H1 (cell line): Measurements from ENCODE around the gene TENT5A. TPM values are rescaled to one million over a fixed set of nuclear protein-coding genes. Genes with fewer than 3 reads are reported as not detected.

Source experiments
- CTCF ChIA-PET: fragments of 300-600 bp; sonication (Branson Sonifier 250); formaldehyde crosslinking; loops from one replicate; lab custom pipeline; 2021; ENCODE audit not compliant: partially characterized antibody; lab: Charles Lee
- POLR2A ChIA-PET: fragments of 300-600 bp; sonication (Branson Sonifier 250); formaldehyde crosslinking; loops from one replicate; lab custom pipeline; 2021; ENCODE audit warnings: inconsistent platforms; ENCODE audit not compliant: partially characterized antibody; lab: Charles Lee
- DNase-seq, 2 experiments: peaks; one replicate each; pipeline versions ENCODE4 v3.0.0 to v3.0.0-alpha.2; 2010 to 2022; ENCODE audit warnings: low spot score in 2 of 2, low read depth in 1 of 2, mixed read lengths in 1 of 2
- FAIRE-seq: peaks from 2 replicates; lab custom pipeline; 2011; peaks lifted over from hg19 to GRCh38; lab: Jason Lieb, UNC
- H2AFZ ChIP-seq: 2 replicates; pipeline ENCODE4 v1.8.1; 2012; ENCODE audit warnings: low read length, inconsistent platforms
- H2AK5ac ChIP-seq: 2 replicates; pipeline ENCODE4 v1.6.1; 2013; ENCODE audit warnings: low read depth, low read length
- H2BK120ac ChIP-seq: replicated peaks from 2 replicates; pipeline ENCODE3; 2013; ENCODE audit warnings: low read depth, low read length, inconsistent platforms
- H2BK12ac ChIP-seq: 2 replicates; pipeline ENCODE4 v1.6.1; 2013; ENCODE audit warnings: low read depth, low read length
- H2BK15ac ChIP-seq: 2 replicates; pipeline ENCODE4 v1.6.1; 2013; ENCODE audit warnings: low read length
- H2BK20ac ChIP-seq: 2 replicates; pipeline ENCODE4 v1.6.1; 2013; ENCODE audit warnings: low read length
- H2BK5ac ChIP-seq: 2 replicates; pipeline ENCODE4 v1.6.1; 2013; ENCODE audit warnings: low read depth, low read length
- H3K14ac ChIP-seq: 2 replicates; pipeline ENCODE4 v1.6.1; 2013; ENCODE audit warnings: inconsistent platforms; ENCODE audit not compliant: insufficient read length
- H3K18ac ChIP-seq: 2 replicates; pipeline ENCODE4 v1.6.1; 2013; ENCODE audit warnings: low read length; ENCODE audit errors: extremely low read depth
- H3K23ac ChIP-seq: 2 replicates; pipeline ENCODE4 v1.6.1; 2013; ENCODE audit warnings: inconsistent platforms; ENCODE audit not compliant: insufficient read length
- H3K23me2 ChIP-seq: 2 replicates; pipeline ENCODE4 v1.6.1; 2013; ENCODE audit warnings: low read depth, low read length
- H3K27ac ChIP-seq: 2 replicates; pipeline ENCODE4 v1.6.1; 2011; ENCODE audit warnings: low read depth, low read length, inconsistent platforms
- H3K27me3 ChIP-seq, 4 experiments: replicated peaks in 1 of 4; 1 replicate in 1 of 4; 2 replicates in 3 of 4; pipeline versions ENCODE4 v1.6.1 to v1.8.1; 2011 to 2013; ENCODE audit warnings: low read length in 3 of 4, mild to moderate bottlenecking in 3 of 4, inconsistent platforms in 2 of 4, mixed read lengths in 2 of 4, moderate library complexity in 1 of 4; ENCODE audit not compliant: control insufficient read depth in 3 of 4, insufficient read depth in 3 of 4; ENCODE audit errors: extremely low read depth in 1 of 4
- H3K36me3 ChIP-seq, 4 experiments: 2 replicates each; pipeline versions ENCODE4 v1.6.1 to v1.8.1; 2011 to 2013; ENCODE audit warnings: mild to moderate bottlenecking in 4 of 4, low read length in 3 of 4, moderate library complexity in 2 of 4, control low read depth in 1 of 4, inconsistent platforms in 1 of 4; ENCODE audit not compliant: insufficient read depth in 4 of 4, control insufficient read depth in 2 of 4
- H3K4ac ChIP-seq: replicated peaks from 2 replicates; pipeline ENCODE3; 2013; ENCODE audit warnings: low read length, low read depth, mixed read lengths, inconsistent platforms; ENCODE audit not compliant: insufficient read length
- H3K4me1 ChIP-seq, 4 experiments: replicated peaks in 1 of 4; 1 replicate in 1 of 4; 2 replicates in 3 of 4; pipeline versions ENCODE4 v1.6.1 to v1.8.1; 2011 to 2013; ENCODE audit warnings: low read length in 3 of 4, inconsistent platforms in 2 of 4, mixed read lengths in 1 of 4; ENCODE audit not compliant: insufficient read depth in 4 of 4, control insufficient read depth in 3 of 4
- H3K4me2 ChIP-seq, 2 experiments: 2 replicates each; pipeline versions ENCODE4 v1.6.1 to v1.8.1; 2011 to 2013; ENCODE audit warnings: low read depth in 2 of 2, low read length in 2 of 2, control low read depth in 1 of 2, inconsistent platforms in 1 of 2, mild to moderate bottlenecking in 1 of 2; ENCODE audit not compliant: insufficient read depth in 1 of 2
- H3K4me3 ChIP-seq, 4 experiments: fragments of 200-600, 300-600 bp in 1 of 4; sonication (generic), shearing (Covaris generic), sonication (Bioruptor Twin) in 1 of 4; 2 replicates each; pipeline versions ENCODE4 v1.5.1 to v1.8.1; 2011 to 2016; ENCODE audit warnings: low read length in 4 of 4, low read depth in 3 of 4, control low read depth in 2 of 4, inconsistent platforms in 2 of 4, mild to moderate bottlenecking in 2 of 4, mixed read lengths in 1 of 4, moderate library complexity in 1 of 4; ENCODE audit not compliant: insufficient read depth in 2 of 4; ENCODE audit errors: extremely low read depth in 1 of 4
- H3K56ac ChIP-seq: replicated peaks from 2 replicates; pipeline ENCODE3; 2013; ENCODE audit warnings: low read depth, mild to moderate bottlenecking, mixed read lengths, low read length, inconsistent platforms; ENCODE audit not compliant: insufficient read length
- H3K79me1 ChIP-seq: 2 replicates; pipeline ENCODE4 v1.6.1; 2013; ENCODE audit warnings: low read depth, low read length, control low read depth
- H3K79me2 ChIP-seq, 2 experiments: 2 replicates each; pipeline versions ENCODE4 v1.6.1 to v1.8.1; 2012 to 2013; ENCODE audit warnings: low read length in 2 of 2, mild to moderate bottlenecking in 2 of 2, inconsistent platforms in 1 of 2; ENCODE audit not compliant: insufficient read depth in 2 of 2, control insufficient read depth in 1 of 2
- H3K9ac ChIP-seq, 4 experiments: replicated peaks in 1 of 4; 1 replicate in 1 of 4; 2 replicates in 3 of 4; pipeline versions ENCODE4 v1.6.1 to v1.8.1; 2011 to 2013; ENCODE audit warnings: low read depth in 3 of 4, low read length in 3 of 4, control low read depth in 2 of 4, mild to moderate bottlenecking in 2 of 4, moderate library complexity in 2 of 4, inconsistent platforms in 1 of 4; ENCODE audit errors: extremely low read depth in 1 of 4
- H3K9me3 ChIP-seq, 2 experiments: 2 replicates each; pipeline versions ENCODE4 v1.6.1 to v1.8.1; 2012 to 2013; ENCODE audit warnings: mild to moderate bottlenecking in 2 of 2, moderate library complexity in 2 of 2, control low read depth in 1 of 2, inconsistent platforms in 1 of 2, low read depth in 1 of 2, low read length in 1 of 2, mixed read lengths in 1 of 2; ENCODE audit not compliant: insufficient read depth in 2 of 2
- H4K20me1 ChIP-seq, 2 experiments: replicated peaks in 1 of 2; 2 replicates each; pipeline versions ENCODE3 to v1.8.1; 2011 to 2013; ENCODE audit warnings: inconsistent platforms in 2 of 2, low read length in 2 of 2, mild to moderate bottlenecking in 1 of 2; ENCODE audit not compliant: insufficient read depth in 2 of 2, control insufficient read depth in 1 of 2
- H4K5ac ChIP-seq: 2 replicates; pipeline ENCODE4 v1.6.1; 2013; ENCODE audit warnings: low read length, low read depth, mixed read lengths, inconsistent platforms; ENCODE audit not compliant: insufficient read length
- H4K8ac ChIP-seq: 2 replicates; pipeline ENCODE4 v1.8.0; 2013; ENCODE audit warnings: mild to moderate bottlenecking, moderate library complexity, low read length, inconsistent platforms; ENCODE audit not compliant: insufficient read depth; ENCODE audit errors: extremely low read depth
- H4K91ac ChIP-seq: replicated peaks from 2 replicates; pipeline ENCODE3; 2013; ENCODE audit warnings: low read length, mixed read lengths, inconsistent platforms; ENCODE audit not compliant: insufficient read length
- EZH2 ChIP-seq: fragments of 200-600 bp; sonication (generic); IDR thresholded peaks from 2 replicates; pipeline ENCODE4 v1.7.1; 2012; ENCODE audit warnings: low read depth, mild to moderate bottlenecking, moderate library complexity, low read length, inconsistent platforms; ENCODE audit not compliant: severe bottlenecking
- GTF2F1 ChIP-seq: IDR thresholded peaks from 2 replicates; pipeline ENCODE4 v1.6.1; 2012; ENCODE audit warnings: low read depth, low read length, improper control_type of control experiment, borderline replicate concordance
- HDAC2 ChIP-seq, 2 experiments: fragments of 300-600 bp in 1 of 2; sonication (generic) in 1 of 2; IDR thresholded peaks; 2 replicates each; pipeline ENCODE4 v1.6.1; 2011 to 2012; ENCODE audit warnings: low read depth in 2 of 2, low read length in 2 of 2, mild to moderate bottlenecking in 2 of 2, moderate library complexity in 2 of 2, borderline replicate concordance in 1 of 2, inconsistent platforms in 1 of 2
- RNF2 ChIP-seq: fragments of 200-900, 300-1000 bp; sonication (generic); IDR thresholded peaks from 2 replicates; pipeline ENCODE4 v1.7.1; 2016; ENCODE audit warnings: borderline replicate concordance, low read depth, mild to moderate bottlenecking, antibody characterized with exemption, low read length; ENCODE audit not compliant: poor library complexity, severe bottlenecking; ENCODE audit errors: missing control alignments
- RXRA ChIP-seq: IDR thresholded peaks from 2 replicates; pipeline ENCODE4 v1.6.1; 2011; ENCODE audit warnings: low read depth, mild to moderate bottlenecking, low read length, moderate library complexity; ENCODE audit not compliant: insufficient read depth
- SIX5 ChIP-seq: IDR thresholded peaks from 2 replicates; pipeline ENCODE4 v1.6.1; 2011; ENCODE audit warnings: mild to moderate bottlenecking, low read depth, low read length
- WGBS, 2 experiments: shearing (Covaris generic) in 1 of 2; methylation state at CpG; one replicate each; pipeline versions ENCODE4 v1.1.6 to v1.1.7; 2013 to 2015; ENCODE audit warnings: low lambda C conversion rate in 2 of 2, mixed read lengths in 2 of 2, inconsistent platforms in 1 of 2, low coverage in 1 of 2, missing lambda C conversion rate in 1 of 2; ENCODE audit not compliant: insufficient replicate concordance in 2 of 2, insufficient coverage in 1 of 2, insufficient read length in 1 of 2; ENCODE audit errors: extremely low coverage in 1 of 2, missing lambda C conversion rate in 1 of 2; 5-methylcytosine and 5-hydroxymethylcytosine counted together
- polyA plus RNA-seq, 7 experiments: library from polyadenylated mRNA; depleted of rRNA in 3 of 7; stranded (reverse) in 5 of 7; unstranded in 2 of 7; fragments of >200 nt in 5 of 7; fragments of 200-250 nt in 2 of 7; gene quantifications; 1 replicate in 5 of 7; 2 replicates in 1 of 7; 4 replicates in 1 of 7; pipeline versions ENCODE4 v1.2.1 to v1.2.3, GENCODE V29; 2011 to 2013; ENCODE audit warnings: missing spikeins in 2 of 7, mixed read lengths in 2 of 7
- total RNA-seq: library from RNA; stranded (reverse); fragmentation: NEBNext Ultra II Directional; extraction: Animal tissue kit (Norgen Biotek cat#: 25700); gene quantifications from 2 replicates; pipeline ENCODE4 v1.2.1, GENCODE V29; 2021
- TF ChIP-seq, protein P1 (sequence below): IDR thresholded peaks from 2 replicates; pipeline ENCODE4 v1.6.1; 2012; ENCODE audit warnings: inconsistent platforms
- TF ChIP-seq, protein P2 (sequence below): IDR thresholded peaks from 2 replicates; pipeline ENCODE4 v1.6.1; 2012; ENCODE audit warnings: inconsistent platforms

TENT5A gene
- total and polyA plus RNA-seq, 2 of the 8 experiments (the other 6 are each of a cell fraction or from before 2014, with no cell fraction given) = 0.91 to 2.9 TPM

DNA sequence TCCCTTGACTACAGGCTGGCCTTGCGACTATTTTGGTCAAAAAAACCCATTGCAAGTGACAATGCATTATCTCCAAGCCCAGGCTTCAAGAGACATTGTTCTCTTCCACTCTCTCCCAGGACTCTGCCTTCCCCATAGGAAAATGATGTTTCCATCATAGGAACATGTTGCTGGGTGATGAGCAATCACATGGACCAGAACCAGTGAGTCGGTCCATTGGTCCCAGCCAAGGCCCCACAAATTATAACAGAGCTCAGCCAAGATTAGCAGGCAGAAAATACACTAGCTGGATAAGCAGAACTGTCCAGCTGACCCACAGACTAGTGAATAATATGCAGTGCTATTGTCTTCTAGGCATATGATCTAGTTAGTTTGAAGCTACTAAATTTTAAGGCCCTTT lies 27.4 kb downstream of the TENT5A start:
- Histone ChIP-seq H2BK20ac (no peak overlapping the region), H3K18ac (no peak overlapping the region), H3K23me2 (no peaks in the 10 kb centered on the region), H3K4me1 (no peaks in the 10 kb centered on the region), H3K56ac (no peak overlapping the region), H3K27ac (no peak overlapping the region), H2AFZ (no peak overlapping the region), H4K8ac (no peak overlapping the region), H2AK5ac (no peak overlapping the region), H2BK120ac (no peak overlapping the region), H3K79me1 (no peaks in the 10 kb centered on the region), H3K9ac (no peak overlapping the region), H3K4me2 (no peak overlapping the region), H4K91ac (no peak overlapping the region), H3K79me2 (no peaks in the 10 kb centered on the region), H3K27me3 (no peaks in the 10 kb centered on the region), H3K14ac (no peak overlapping the region), H2BK12ac (no peak overlapping the region), H3K4me3 (no peak overlapping the region), H4K5ac (no peak overlapping the region), H2BK5ac (no peak overlapping the region), H3K4ac (no peak overlapping the region), H3K23ac (no peak overlapping the region), H3K36me3 (no peaks in the 10 kb centered on the region), H4K20me1 (no peaks in the 10 kb centered on the region), H3K9me3 (no peaks in the 10 kb centered on the region), H2BK15ac (no peak overlapping the region)
- ChIA-PET POLR2A (no interaction called here), CTCF (interaction anchor here (0.8 to 1.7 kb wide), 3 partner anchors 8 to 281 kb away, joined by 3 to 4 read pairs (median 4); no protein-coding TSS in a partner anchor)
- WGBS, 2 experiments = 92% methylated on average over 2 of the region's 2 CpGs; no CpG with 5 or more reads in 1 of the 2 experiments
- TF ChIP-seq EZH2 (no peak), RNF2 (no peak), GTF2F1 (no peak), RXRA (no peak), SIX5 (no peak), HDAC2 (IDR thresholded peaks at IDR 0.05; ENCODE audit: borderline replicate concordance in 1 of 2, low read depth in 2 of 2, low read length in 2 of 2) (no peak)
- TF ChIP-seq, protein P1, sequence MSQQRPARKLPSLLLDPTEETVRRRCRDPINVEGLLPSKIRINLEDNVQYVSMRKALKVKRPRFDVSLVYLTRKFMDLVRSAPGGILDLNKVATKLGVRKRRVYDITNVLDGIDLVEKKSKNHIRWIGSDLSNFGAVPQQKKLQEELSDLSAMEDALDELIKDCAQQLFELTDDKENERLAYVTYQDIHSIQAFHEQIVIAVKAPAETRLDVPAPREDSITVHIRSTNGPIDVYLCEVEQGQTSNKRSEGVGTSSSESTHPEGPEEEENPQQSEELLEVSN = no peak
- TF ChIP-seq, protein P2, sequence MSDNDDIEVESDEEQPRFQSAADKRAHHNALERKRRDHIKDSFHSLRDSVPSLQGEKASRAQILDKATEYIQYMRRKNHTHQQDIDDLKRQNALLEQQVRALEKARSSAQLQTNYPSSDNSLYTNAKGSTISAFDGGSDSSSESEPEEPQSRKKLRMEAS = no peak
- no peak for DNase-seq
- FAIRE-seq = no peak
